A549 (cell line): ENCODE results near the gene DNMT3L.

Experiments
- CTCF ChIP-seq: fragments of >200 bp; sonication (Bioruptor Twin); formaldehyde crosslinking; IDR thresholded peaks from 3 replicates; pipeline ENCODE4 v1.5.1; 2016
- EP300 ChIP-seq, 2 experiments: fragments of >200 bp; sonication (Bioruptor Twin); formaldehyde crosslinking; IDR thresholded peaks; 2 replicates in 1 of 2; 3 replicates in 1 of 2; pipeline ENCODE4 v1.6.1; 2016 to 2017
- HOXA7 ChIP-seq: fragments of 250-450 bp; sonication (Bioruptor Pico); IDR thresholded peaks from 2 replicates; pipeline ENCODE4 v1.5.0; 2020; ENCODE audit warnings: mild to moderate bottlenecking, moderate library complexity
- KDM5A ChIP-seq: fragments of 200-600 bp; sonication (generic); IDR thresholded peaks from 2 replicates; pipeline ENCODE4 v1.6.1; 2016; ENCODE audit warnings: antibody characterized with exemption, mild to moderate bottlenecking
- MAX ChIP-seq: IDR thresholded peaks from 2 replicates; pipeline ENCODE4 v1.6.1; 2012
- REST ChIP-seq: fragments of 200-600 bp; sonication (generic); IDR thresholded peaks from 2 replicates; pipeline ENCODE4 v1.6.1; 2016; ENCODE audit warnings: antibody characterized with exemption, mild to moderate bottlenecking, moderate library complexity
- RFX5 ChIP-seq: fragments of 450-650 bp; IDR thresholded peaks from 2 replicates; pipeline ENCODE4 v1.7.1; 2014; ENCODE audit warnings: antibody characterized with exemption, mild to moderate bottlenecking, moderate library complexity
- ZFP36 ChIP-seq: fragments of 450-650 bp; IDR thresholded peaks from 2 replicates; pipeline ENCODE4 v1.6.1; 2014; ENCODE audit warnings: borderline replicate concordance; ENCODE audit not compliant: partially characterized antibody

- TF ChIP-seq EP300 (IDR thresholded peaks at IDR 0.05) (no peak), HOXA7 (CRISPR knock-in tag) (no peak), CTCF (no peak), KDM5A (no peak), ZFP36 (no peak), REST (no peak), MAX (no peak), RFX5 (no peak)
These were observed 38.7 kb upstream of the DNMT3L start for GRCh38 chr21:44300262-44300959.
